ENCODE results near the gene MARK2. TPM values are rescaled to one million over a fixed set of nuclear protein-coding genes. Genes with fewer than 3 reads are reported as not detected.

MARK2 gene
- total RNA-seq, 5 donors from 2014 or later (not counting 1 experiment from before 2014, with no cell fraction given) = 57.4 to 67.2 (median 64.0) TPM

- peaks cover 17 to 24% of the 10 kb centered on the region in 2 donors for H3K36me3 ChIP-seq (ENCODE audit: control insufficient read depth in 2 of 2, extremely low read depth in 1 of 2, insufficient read depth in 1 of 2, low read length in 1 of 2)
- POLR2A ChIA-PET = no interaction called here
- no peaks in the 10 kb centered on the region for H3K27me3 Mint-ChIP-seq
Observed at GRCh38 chr11:63826471-63827190, 12.3 kb upstream of the MARK2 start.

GRCh38 chr11:63829823-63830489, 9.0 kb upstream of the MARK2 start:
- H3K36me3 Mint-ChIP-seq = peaks cover 4% of the 10 kb centered on the region
- CTCF ChIA-PET = no interaction called here
- Histone ChIP-seq H3K27ac (ENCODE audit: low read length) (no peak overlapping the region), H3K36me3 (ENCODE audit: control insufficient read depth in 2 of 2, extremely low read depth in 1 of 2, insufficient read depth in 1 of 2, low read length in 1 of 2) (peaks cover 2 to 12% of the 10 kb centered on the region in 2 donors), H3K27me3 (replicated peaks in 1 of 2; ENCODE audit: control insufficient read depth in 2 of 2, extremely low read depth in 1 of 2, insufficient read depth in 2 of 2, low read length in 1 of 2) (no peaks in the 10 kb centered on the region), H3K9me3 (no peaks in the 10 kb centered on the region), H3K4me3 (ENCODE audit: control insufficient read depth in 1 of 2, extremely low read depth in 1 of 2, low read length in 1 of 2) (no peak overlapping the region), H3K4me1 (ENCODE audit: control insufficient read depth in 1 of 2, extremely low read depth in 1 of 2, insufficient read depth in 2 of 2, low read length in 2 of 2) (peaks cover 0 to 6% of the 10 kb centered on the region in 2 experiments)
- 98% methylated on average over 4 of the region's 8 CpGs for WGBS (ENCODE audit: insufficient coverage)
- no peaks in the 10 kb centered on the region for H3K27me3 Mint-ChIP-seq
- ATAC-seq (replicated peaks in 1 of 4) (peak in 2 of 4 experiments; percentile 49 to 60), DNase-seq (no peak)
- H3K4me3 Mint-ChIP-seq = no peak overlapping the region
- POLR2A ChIA-PET = no interaction called here
- H3K27ac Mint-ChIP-seq = no peak overlapping the region
- peaks cover 0 to 1% (median 0%) of the 10 kb centered on the region in 3 donors for H3K4me1 Mint-ChIP-seq
- no peaks in the 10 kb centered on the region for H3K9me3 Mint-ChIP-seq

More at GRCh38 chr11:63826471-63827190, 12.3 kb upstream of the MARK2 start:
- H3K27ac ChIP-seq (ENCODE audit: low read length) = no peak overlapping the region
- H3K4me3 ChIP-seq (ENCODE audit: control insufficient read depth in 1 of 2, extremely low read depth in 1 of 2, low read length in 1 of 2) = no peak overlapping the region
- CTCF ChIA-PET = no interaction called here
- DNase-seq (no peak), ATAC-seq (replicated peaks in 1 of 4) (no peak)
- H3K36me3 Mint-ChIP-seq = peaks cover 28% of the 10 kb centered on the region
- H3K4me3 Mint-ChIP-seq = no peak overlapping the region
- H3K9me3 Mint-ChIP-seq = no peaks in the 10 kb centered on the region
- H3K27me3 ChIP-seq (replicated peaks in 1 of 2; ENCODE audit: control insufficient read depth in 2 of 2, extremely low read depth in 1 of 2, insufficient read depth in 2 of 2, low read length in 1 of 2) = no peaks in the 10 kb centered on the region
- H3K4me1 ChIP-seq (ENCODE audit: control insufficient read depth in 1 of 2, extremely low read depth in 1 of 2, insufficient read depth in 2 of 2, low read length in 2 of 2) = no peaks in the 10 kb centered on the region
- WGBS (ENCODE audit: insufficient coverage) = 94% methylated on average over 13 of the region's 17 CpGs
- H3K9me3 ChIP-seq = no peaks in the 10 kb centered on the region
- no peak overlapping the region for H3K27ac Mint-ChIP-seq
- H3K4me1 Mint-ChIP-seq = no peaks in the 10 kb centered on the region

GRCh38 chr11:63831326-63831725, 7.6 kb upstream of the MARK2 start:
- Histone ChIP-seq H3K9me3 (no peaks in the 10 kb centered on the region), H3K4me1 (ENCODE audit: control insufficient read depth in 1 of 2, extremely low read depth in 1 of 2, insufficient read depth in 2 of 2, low read length in 2 of 2) (peaks cover 0 to 6% of the 10 kb centered on the region in 2 experiments), H3K36me3 (ENCODE audit: control insufficient read depth in 2 of 2, extremely low read depth in 1 of 2, insufficient read depth in 1 of 2, low read length in 1 of 2) (peaks cover 0 to 7% of the 10 kb centered on the region in 2 donors), H3K27ac (ENCODE audit: low read length) (no peak overlapping the region), H3K27me3 (replicated peaks in 1 of 2; ENCODE audit: control insufficient read depth in 2 of 2, extremely low read depth in 1 of 2, insufficient read depth in 2 of 2, low read length in 1 of 2) (no peaks in the 10 kb centered on the region), H3K4me3 (ENCODE audit: control insufficient read depth in 1 of 2, extremely low read depth in 1 of 2, low read length in 1 of 2) (no peak overlapping the region)
- Mint-ChIP-seq H3K36me3 (no peaks in the 10 kb centered on the region), H3K4me3 (no peak overlapping the region), H3K27me3 (no peaks in the 10 kb centered on the region), H3K27ac (no peak overlapping the region), H3K4me1 (peaks cover 0 to 4% (median 0%) of the 10 kb centered on the region in 3 donors), H3K9me3 (no peaks in the 10 kb centered on the region)
- ChIA-PET POLR2A (interaction anchor here in 1 of 2 donors (0.5 kb wide), 1 partner anchor 11 kb away, joined by 4 read pairs; no protein-coding TSS in a partner anchor), CTCF (interaction anchor here in 1 of 2 donors (0.6 to 0.7 kb wide), 2 partner anchors 118 to 215 kb away, joined by 3 to 4 read pairs; no protein-coding TSS in a partner anchor)
- WGBS (ENCODE audit: insufficient coverage) = 60% methylated on average over 1 of the region's 7 CpGs
- no peak for ATAC-seq (replicated peaks in 1 of 4)
- DNase-seq = no peak

DNA sequence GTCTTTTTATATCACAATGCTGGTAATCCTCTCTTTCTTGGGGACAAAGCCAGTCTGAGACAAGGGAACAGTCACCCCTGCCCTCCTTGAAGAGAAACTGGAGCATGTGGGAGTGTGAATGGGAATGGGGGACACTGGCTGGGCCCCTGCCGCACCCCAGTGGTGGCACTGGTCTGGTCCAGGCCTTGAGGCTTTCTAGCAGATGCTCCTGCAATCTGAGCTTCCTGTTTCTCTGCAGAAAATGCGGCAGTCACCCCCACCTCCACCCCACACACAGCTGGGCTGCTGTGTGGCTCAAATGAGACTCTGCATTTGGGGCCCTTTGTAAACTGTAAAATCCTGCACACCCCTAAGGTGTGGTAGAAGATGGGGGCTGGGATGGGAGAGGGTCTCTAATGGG, 6.6 kb upstream of the MARK2 start:
- peaks cover 2 to 9% of the 10 kb centered on the region in 2 experiments for H3K4me1 ChIP-seq (ENCODE audit: control insufficient read depth in 1 of 2, extremely low read depth in 1 of 2, insufficient read depth in 2 of 2, low read length in 2 of 2)
- no peak overlapping the region for H3K4me3 Mint-ChIP-seq
- ATAC-seq (replicated peaks in 1 of 4) (no peak), DNase-seq (no peak)
- no peaks in the 10 kb centered on the region for H3K27me3 Mint-ChIP-seq
- ChIA-PET POLR2A (no interaction called here), CTCF (no interaction called here)
- no peaks in the 10 kb centered on the region for H3K36me3 Mint-ChIP-seq
- H3K27me3 ChIP-seq (replicated peaks in 1 of 2; ENCODE audit: control insufficient read depth in 2 of 2, extremely low read depth in 1 of 2, insufficient read depth in 2 of 2, low read length in 1 of 2) = no peaks in the 10 kb centered on the region
- H3K27ac Mint-ChIP-seq = no peak overlapping the region
- no peaks in the 10 kb centered on the region for H3K9me3 Mint-ChIP-seq
- no peak overlapping the region for H3K27ac ChIP-seq (ENCODE audit: low read length)
- no CpG with 5 or more reads among the region's 2 CpGs for WGBS (ENCODE audit: insufficient coverage)
- H3K36me3 ChIP-seq (ENCODE audit: control insufficient read depth in 2 of 2, extremely low read depth in 1 of 2, insufficient read depth in 1 of 2, low read length in 1 of 2) = peaks cover 0 to 3% of the 10 kb centered on the region in 2 donors
- H3K9me3 ChIP-seq = no peaks in the 10 kb centered on the region
- H3K4me3 ChIP-seq (ENCODE audit: control insufficient read depth in 1 of 2, extremely low read depth in 1 of 2, low read length in 1 of 2) = no peak overlapping the region
- peaks cover 5 to 10% (median 5%) of the 10 kb centered on the region in 3 donors for H3K4me1 Mint-ChIP-seq

GRCh38 chr11:63833048-63833447, 5.9 kb upstream of the MARK2 start:
- no peaks in the 10 kb centered on the region for H3K27me3 Mint-ChIP-seq
- H3K27ac ChIP-seq (ENCODE audit: low read length) = no peak overlapping the region
- no peaks in the 10 kb centered on the region for H3K9me3 Mint-ChIP-seq
- POLR2A ChIA-PET = no interaction called here
- H3K36me3 Mint-ChIP-seq = no peaks in the 10 kb centered on the region
- peaks cover 9 to 16% of the 10 kb centered on the region in 2 experiments for H3K4me1 ChIP-seq (ENCODE audit: control insufficient read depth in 1 of 2, extremely low read depth in 1 of 2, insufficient read depth in 2 of 2, low read length in 2 of 2)
- H3K27me3 ChIP-seq (replicated peaks in 1 of 2; ENCODE audit: control insufficient read depth in 2 of 2, extremely low read depth in 1 of 2, insufficient read depth in 2 of 2, low read length in 1 of 2) = no peaks in the 10 kb centered on the region
- no peak overlapping the region for H3K27ac Mint-ChIP-seq
- CTCF ChIA-PET = interaction anchor here (1.4 kb wide), 2 partner anchors 113 kb away, joined by 4 to 5 read pairs; no protein-coding TSS in a partner anchor
- no peak overlapping the region for H3K4me3 ChIP-seq (ENCODE audit: control insufficient read depth in 1 of 2, extremely low read depth in 1 of 2, low read length in 1 of 2)
- DNase-seq (no peak), ATAC-seq (replicated peaks in 1 of 4) (no peak)
- H3K4me3 Mint-ChIP-seq = no peak overlapping the region
- WGBS (ENCODE audit: insufficient coverage) = no CpG with 5 or more reads among the region's 2 CpGs
- peaks cover 0 to 3% of the 10 kb centered on the region in 2 donors for H3K36me3 ChIP-seq (ENCODE audit: control insufficient read depth in 2 of 2, extremely low read depth in 1 of 2, insufficient read depth in 1 of 2, low read length in 1 of 2)
- no peaks in the 10 kb centered on the region for H3K9me3 ChIP-seq
- H3K4me1 Mint-ChIP-seq = peaks cover 12 to 17% (median 12%) of the 10 kb centered on the region in 3 donors

- Mint-ChIP-seq H3K27ac (no peak overlapping the region), H3K9me3 (no peaks in the 10 kb centered on the region), H3K4me1 (peaks cover 16 to 21% (median 18%) of the 10 kb centered on the region in 3 donors), H3K4me3 (no peak overlapping the region), H3K27me3 (no peaks in the 10 kb centered on the region), H3K36me3 (no peaks in the 10 kb centered on the region)
- DNase-seq (no peak), ATAC-seq (replicated peaks in 1 of 4) (no peak)
- WGBS (ENCODE audit: insufficient coverage) = 76% methylated on average over 2 of the region's 12 CpGs
- no peak overlapping the region for H3K27ac ChIP-seq (ENCODE audit: low read length)
- peaks cover 12 to 24% of the 10 kb centered on the region in 2 experiments for H3K4me1 ChIP-seq (ENCODE audit: control insufficient read depth in 1 of 2, extremely low read depth in 1 of 2, insufficient read depth in 2 of 2, low read length in 2 of 2)
- CTCF ChIA-PET = interaction anchor here (1.4 to 3.3 kb wide), 3 partner anchors 111 to 112 kb away, joined by 4 to 17 read pairs (median 5); no protein-coding TSS in a partner anchor
- no peak overlapping the region for H3K4me3 ChIP-seq (ENCODE audit: control insufficient read depth in 1 of 2, extremely low read depth in 1 of 2, low read length in 1 of 2)
- POLR2A ChIA-PET = no interaction called here
- no peaks in the 10 kb centered on the region for H3K27me3 ChIP-seq (replicated peaks in 1 of 2; ENCODE audit: control insufficient read depth in 2 of 2, extremely low read depth in 1 of 2, insufficient read depth in 2 of 2, low read length in 1 of 2)
- no peaks in the 10 kb centered on the region for H3K36me3 ChIP-seq (ENCODE audit: control insufficient read depth in 2 of 2, extremely low read depth in 1 of 2, insufficient read depth in 1 of 2, low read length in 1 of 2)
- no peaks in the 10 kb centered on the region for H3K9me3 ChIP-seq
Observed at GRCh38 chr11:63834535-63835157, 4.3 kb upstream of the MARK2 start.
